ENCODE results near the gene MARCHF3.

Gene MARCHF3

GRCh38 chr5:126973193-126973592 lies 57.2 kb downstream of the MARCHF3 start:
- Histone ChIP-seq H4K20me1 (no peaks in the 10 kb centered on the region; a peak in 1 of 22 replicates), H3K27ac (peak overlapping the region in 10 of 11 experiments; percentile 53 to 95 (median 88); a peak in 20 of 22 replicates), H3K4me2 (peak overlapping the region; percentile 67 to 97 (median 85)), H3K27me3 (no peaks in the 10 kb centered on the region), H3K36me3 (peaks cover 0 to 18% (median 0%) of the 10 kb centered on the region in 11 experiments; a peak in 5 of 22 replicates), H3K4me3 (peak overlapping the region in 3 of 10 experiments; percentile 1 to 57 (median 8); a peak in 1 of 20 replicates), H3K4me1 (peaks cover 59 to 100% (median 98%) of the 10 kb centered on the region in 10 experiments), H3K9ac (peak overlapping the region in 9 of 11 experiments; percentile 66 to 81 (median 76); a peak in 18 of 22 replicates), H3K9me3 (replicated peaks in 1 of 11) (peaks cover 0 to 5% (median 4%) of the 10 kb centered on the region in 11 experiments; a peak in 11 of 22 replicates)
- TF ChIP-seq Cebpa-rat (IDR thresholded peaks at IDR 0.05): no peak

DNA sequence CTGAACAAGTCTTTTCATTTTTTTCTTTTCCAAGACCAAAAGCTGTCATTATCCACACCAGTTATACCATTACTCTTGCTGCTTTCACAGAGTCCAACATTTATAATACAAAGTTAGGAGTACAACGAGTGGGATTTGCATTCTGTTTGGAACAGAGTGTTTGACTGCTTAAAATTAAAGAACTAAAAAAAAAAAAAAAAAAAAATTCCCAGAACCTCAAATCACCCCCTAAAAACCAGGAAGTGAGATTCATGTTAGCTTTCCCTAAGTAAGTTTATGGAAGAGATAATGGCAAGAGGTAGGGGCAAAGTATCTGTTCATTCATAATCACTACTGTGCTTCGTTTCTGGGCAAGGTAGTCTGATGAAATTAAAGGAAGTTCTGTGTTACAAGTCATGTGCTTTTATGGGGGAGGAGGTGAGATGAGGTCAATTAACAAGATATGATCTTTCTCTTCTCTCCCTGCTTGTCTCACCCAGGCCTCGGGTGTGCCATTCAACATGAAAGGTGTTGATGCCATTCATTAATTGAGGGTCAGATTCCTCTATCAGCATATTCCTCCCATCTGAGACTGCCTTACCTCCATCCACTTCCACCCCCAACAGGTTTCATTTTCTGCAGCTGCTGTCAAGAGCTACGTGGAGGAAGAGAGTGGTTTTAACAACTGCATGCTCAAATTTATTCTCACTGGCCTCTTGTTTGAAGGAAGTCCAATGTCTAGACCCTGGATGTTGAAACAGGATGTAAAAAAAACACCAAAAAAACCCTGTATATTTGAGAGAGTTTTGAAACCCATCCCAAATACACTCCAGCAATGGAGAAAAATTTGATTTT lies 58.1 kb downstream of the MARCHF3 start:
- H3K9ac ChIP-seq: peak overlapping the region; percentile 13 to 81 (median 75); a peak in 21 of 22 replicates

DNA sequence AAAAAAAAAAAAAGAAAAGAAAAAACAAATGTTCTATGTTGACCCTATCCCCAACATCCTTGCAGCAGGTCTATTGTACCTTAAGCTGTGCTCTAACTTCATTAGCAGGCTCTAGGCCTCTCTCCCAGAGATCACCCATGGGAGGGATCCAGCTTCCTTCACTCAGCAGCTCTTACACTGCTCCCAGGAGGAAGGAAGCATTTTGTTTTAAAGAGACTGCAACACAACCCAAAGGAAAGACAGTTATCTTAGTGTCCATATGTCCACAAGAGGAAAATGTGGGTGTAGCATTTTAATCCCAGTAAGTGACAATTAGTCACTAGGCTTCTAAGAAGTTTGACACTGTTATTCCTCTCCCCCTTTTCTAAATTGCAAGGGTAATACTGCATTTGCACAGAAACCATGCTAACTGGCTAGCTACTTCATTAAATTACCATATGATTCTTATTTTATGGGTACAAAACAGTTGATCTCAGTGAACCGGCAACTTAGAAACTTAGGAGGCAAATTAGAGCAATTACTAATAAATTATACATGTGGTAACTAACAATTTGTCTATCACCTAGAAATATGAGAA lies 58.8 kb downstream of the MARCHF3 start:
- Histone ChIP-seq H3K36me3 (peaks cover 0 to 18% (median 0%) of the 10 kb centered on the region in 11 experiments; a peak in 3 of 22 replicates), H4K20me1 (no peaks in the 10 kb centered on the region), H3K4me1 (peaks cover 55 to 96% (median 90%) of the 10 kb centered on the region in 10 experiments), H3K27ac (peak overlapping the region; percentile 9 to 95 (median 88); a peak in 21 of 22 replicates), H3K4me3 (peak overlapping the region in 9 of 10 experiments; percentile 29 to 63 (median 57); a peak in 17 of 20 replicates), H3K9me3 (replicated peaks in 1 of 11) (peaks cover 0 to 19% (median 16%) of the 10 kb centered on the region in 11 experiments; a peak in 13 of 22 replicates), H3K4me2 (peak overlapping the region; percentile 67 to 97 (median 85)), H3K9ac (peak overlapping the region; percentile 13 to 81 (median 75); a peak in 21 of 22 replicates), H3K27me3 (no peaks in the 10 kb centered on the region)
- TF ChIP-seq Cebpa-rat (IDR thresholded peaks at IDR 0.05): no peak

More for the DNA sequence above, 58.1 kb downstream of the MARCHF3 start:
- Histone ChIP-seq H3K36me3 (peaks cover 0 to 18% (median 0%) of the 10 kb centered on the region in 11 experiments; a peak in 3 of 22 replicates), H3K9me3 (replicated peaks in 1 of 11) (peaks cover 0 to 14% (median 13%) of the 10 kb centered on the region in 11 experiments; a peak in 13 of 22 replicates), H3K4me1 (peaks cover 59 to 100% (median 94%) of the 10 kb centered on the region in 10 experiments), H3K27me3 (no peaks in the 10 kb centered on the region), H3K4me3 (peak overlapping the region; percentile 9 to 63 (median 57); a peak in 17 of 20 replicates), H3K4me2 (peak overlapping the region; percentile 67 to 97 (median 85)), H4K20me1 (no peaks in the 10 kb centered on the region), H3K27ac (peak overlapping the region; percentile 9 to 95 (median 88); a peak in 21 of 22 replicates)
- peak in 2 of 11 experiments; percentile 15 to 67; a peak in 3 of 22 replicates for TF ChIP-seq Cebpa-rat (IDR thresholded peaks at IDR 0.05)

- no peak for TF ChIP-seq Cebpa-rat (IDR thresholded peaks at IDR 0.05)
- no peaks in the 10 kb centered on the region for H3K27me3 ChIP-seq
- H3K4me1 ChIP-seq: peaks cover 48 to 96% (median 89%) of the 10 kb centered on the region in 10 experiments
- peak overlapping the region in 10 of 11 experiments; percentile 53 to 95 (median 88); a peak in 19 of 22 replicates for H3K27ac ChIP-seq
- no peaks in the 10 kb centered on the region for H4K20me1 ChIP-seq
- H3K9ac ChIP-seq: peak overlapping the region in 10 of 11 experiments; percentile 48 to 81 (median 76); a peak in 18 of 22 replicates
- H3K9me3 ChIP-seq (replicated peaks in 1 of 11): peaks cover 0 to 19% (median 16%) of the 10 kb centered on the region in 11 experiments; a peak in 13 of 22 replicates
- peak overlapping the region; percentile 67 to 97 (median 85) for H3K4me2 ChIP-seq
- H3K4me3 ChIP-seq: peak overlapping the region in 9 of 10 experiments; percentile 21 to 63 (median 57); a peak in 15 of 20 replicates
- peaks cover 0 to 18% (median 0%) of the 10 kb centered on the region in 11 experiments; a peak in 3 of 22 replicates for H3K36me3 ChIP-seq
Observed at GRCh38 chr5:126970517-126971017, 59.8 kb downstream of the MARCHF3 start.

DNA sequence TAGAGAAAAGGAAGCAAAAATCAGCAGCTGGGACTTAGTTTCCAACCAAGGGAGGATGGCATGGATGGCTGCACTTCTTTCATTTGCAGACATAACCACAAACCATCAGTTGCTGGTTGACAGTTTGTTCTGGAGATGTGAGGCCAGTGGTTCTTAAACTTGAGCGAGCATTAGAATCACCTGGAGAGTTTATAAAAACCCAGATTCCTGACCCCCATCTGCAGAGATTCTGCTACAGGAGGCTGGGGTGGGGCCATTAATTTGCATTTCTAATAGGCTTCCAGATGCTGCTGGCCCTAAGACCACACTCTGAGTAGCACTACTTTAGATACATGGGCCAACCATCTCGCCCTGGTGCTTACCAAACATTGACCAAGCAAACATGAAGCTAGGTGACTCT lies 60.8 kb downstream of the MARCHF3 start:
- no peak for TF ChIP-seq Cebpa-rat (IDR thresholded peaks at IDR 0.05)
- H3K9ac ChIP-seq: peak overlapping the region in 8 of 11 experiments; percentile 72 to 81 (median 77); a peak in 16 of 22 replicates

DNA sequence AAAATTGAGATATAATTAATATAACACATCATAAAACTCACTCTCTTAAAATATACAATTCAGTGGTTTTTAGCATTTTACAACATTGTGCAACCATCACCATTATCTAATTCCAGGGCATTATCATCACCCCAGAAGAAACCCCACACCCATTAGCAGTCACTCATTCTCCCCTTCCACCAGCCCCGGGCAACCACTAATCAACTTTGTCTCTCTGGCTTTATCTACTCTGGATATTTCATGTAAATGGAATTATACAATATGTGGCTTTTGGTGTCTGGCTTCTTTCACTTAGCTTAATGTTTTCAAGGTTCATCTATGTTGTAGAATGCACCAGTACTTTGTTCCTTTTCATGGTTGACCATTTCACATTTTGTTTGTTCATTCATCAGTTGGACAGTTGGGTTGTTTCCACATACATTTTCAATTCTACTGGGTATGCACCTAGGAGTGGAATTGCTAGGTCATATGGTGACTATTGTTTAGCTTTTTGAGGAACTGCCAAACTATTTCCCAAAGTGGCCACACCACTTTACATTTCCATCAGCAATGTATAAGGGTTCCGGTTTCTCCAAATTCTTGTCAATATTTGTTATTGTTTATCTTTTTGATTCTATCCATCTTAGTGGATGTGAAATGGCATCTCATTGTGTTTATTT lies 62.4 kb downstream of the MARCHF3 start:
- Histone ChIP-seq H3K4me1 (peaks cover 47 to 85% (median 79%) of the 10 kb centered on the region in 10 experiments), H4K20me1 (no peaks in the 10 kb centered on the region), H3K27ac (peak overlapping the region in 8 of 11 experiments; percentile 85 to 95 (median 88); a peak in 15 of 22 replicates), H3K4me3 (no peak overlapping the region), H3K4me2 (peak overlapping the region in 8 of 11 experiments; percentile 47 to 97 (median 84); a peak in 12 of 22 replicates), H3K9me3 (replicated peaks in 1 of 11) (peaks cover 0 to 19% (median 16%) of the 10 kb centered on the region in 11 experiments; a peak in 13 of 22 replicates), H3K27me3 (no peaks in the 10 kb centered on the region), H3K36me3 (peaks cover 0 to 12% (median 0%) of the 10 kb centered on the region in 11 experiments; a peak in 4 of 22 replicates), H3K9ac (no peak overlapping the region)
- no peak for TF ChIP-seq Cebpa-rat (IDR thresholded peaks at IDR 0.05)

More for the DNA sequence above, 60.8 kb downstream of the MARCHF3 start:
- Histone ChIP-seq H3K27me3 (no peaks in the 10 kb centered on the region), H3K27ac (peak overlapping the region in 10 of 11 experiments; percentile 53 to 95 (median 88); a peak in 19 of 22 replicates), H3K36me3 (peaks cover 0 to 15% (median 0%) of the 10 kb centered on the region in 11 experiments; a peak in 3 of 22 replicates), H3K4me3 (peak overlapping the region in 8 of 10 experiments; percentile 10 to 63 (median 57); a peak in 14 of 20 replicates), H4K20me1 (no peaks in the 10 kb centered on the region), H3K4me2 (peak overlapping the region; percentile 3 to 97 (median 84); a peak in 20 of 22 replicates), H3K9me3 (replicated peaks in 1 of 11) (peaks cover 0 to 19% (median 16%) of the 10 kb centered on the region in 11 experiments; a peak in 13 of 22 replicates), H3K4me1 (peaks cover 56 to 96% (median 89%) of the 10 kb centered on the region in 10 experiments)

GRCh38 chr5:126965487-126965886 lies 64.9 kb downstream of the MARCHF3 start:
- no peaks in the 10 kb centered on the region for H4K20me1 ChIP-seq
- H3K4me3 ChIP-seq: no peak overlapping the region
- H3K27me3 ChIP-seq: no peaks in the 10 kb centered on the region
- peaks cover 35 to 80% (median 66%) of the 10 kb centered on the region in 10 experiments for H3K4me1 ChIP-seq
- peaks cover 0 to 12% (median 0%) of the 10 kb centered on the region in 11 experiments; a peak in 4 of 22 replicates for H3K36me3 ChIP-seq
- TF ChIP-seq Cebpa-rat (IDR thresholded peaks at IDR 0.05): no peak
- H3K27ac ChIP-seq: peak overlapping the region in 7 of 11 experiments; percentile 1 to 36 (median 17); a peak in 10 of 22 replicates
- H3K9ac ChIP-seq: no peak overlapping the region
- H3K9me3 ChIP-seq (replicated peaks in 1 of 11): peaks cover 0 to 19% (median 16%) of the 10 kb centered on the region in 11 experiments; a peak in 13 of 22 replicates
- H3K4me2 ChIP-seq: peak overlapping the region in 9 of 11 experiments; percentile 21 to 65 (median 38); a peak in 16 of 22 replicates

Data from BLaER1 treated with 17β-estradiol and CSF1 and Interleukin-3, amounts not matched to agents 10 nM and 100 nM (cell line).